Epithelial cell of umbilical artery (primary cell): ENCODE results near the gene EGLN2. TPM values are rescaled to one million over a fixed set of nuclear protein-coding genes. Genes with fewer than 3 reads are reported as not detected.

ENCODE experiments used
- total RNA-seq: library from RNA; depleted of rRNA; stranded (reverse); fragments of >200 nt; gene quantifications from 2 replicates; pipeline ENCODE4 v1.2.3, GENCODE V29; 2014

Gene EGLN2
- 91.5 and 94.8 TPM in 2 replicates for total RNA-seq

GRCh38 chr19:40798683-40799557 is at the start of gene EGLN2:
TSS of gene EGLN2 (plus strand) at chr19:40799191. CDS start at chr19:40800573, 1,382 bp downstream.

GRCh38 chr19:40750058-40750873 is 48.7 kb upstream of the EGLN2 start, which contains the start of gene ACTMAP:
TSS of gene ACTMAP (minus strand) at chr19:40750477. CDS start at chr19:40749803, 674 bp downstream.

GRCh38 chr19:40750874-40751537 is 48.0 kb upstream of the EGLN2 start, which contains the start of gene SNRPA:
TSS of gene SNRPA (plus strand) at chr19:40751203. CDS start at chr19:40751409, 206 bp downstream.

GRCh38 chr19:40774916-40775631 is 23.9 kb upstream of the EGLN2 start, which contains the start of gene MIA:
TSS of gene MIA (plus strand) at chr19:40775521. CDS start at chr19:40775543, 22 bp downstream.

GRCh38 chr19:40777937-40778705 is 20.9 kb upstream of the EGLN2 start, which contains the start of gene RAB4B:
TSS of gene RAB4B (plus strand) at chr19:40778247. CDS start at chr19:40778376, 129 bp downstream.

GRCh38 chr19:40850277-40850676 is 51.3 kb downstream of the EGLN2 start, which contains the start of gene CYP2A6:
TSS of gene CYP2A6 (minus strand) at chr19:40850447. CDS start at chr19:40850426, 21 bp downstream.

Other genes starting within 250 kb of the EGLN2 start
- 23.1 and 34.7 TPM in 2 replicates for gene SHKBP1, start 222.3 kb upstream of the EGLN2 start, total RNA-seq
- gene LTBP4, start 197.8 kb upstream of the EGLN2 start, total RNA-seq, result 8.2 and 19.2 TPM in 2 replicates
- gene NUMBL, start 108.5 kb upstream of the EGLN2 start, total RNA-seq, result 12.6 and 19.2 TPM in 2 replicates
- gene COQ8B, start 82.3 kb upstream of the EGLN2 start, total RNA-seq, result 23.4 and 24.7 TPM in 2 replicates
- 14.6 and 18.7 TPM in 2 replicates for gene ITPKC, start 82.1 kb upstream of the EGLN2 start, total RNA-seq
- gene ACTMAP, start 48.7 kb upstream of the EGLN2 start, total RNA-seq, result under 0.01 and 0.65 TPM in 2 replicates
- 18.8 and 21.3 TPM in 2 replicates for gene SNRPA, start 48.0 kb upstream of the EGLN2 start, total RNA-seq
- gene MIA, start 23.7 kb upstream of the EGLN2 start, total RNA-seq, result not detected in 2 replicates
- gene RAB4B, start 20.9 kb upstream of the EGLN2 start, total RNA-seq, result 11.4 and 11.6 TPM in 2 replicates
- not detected in 2 replicates for gene CYP2A6, start 51.3 kb downstream of the EGLN2 start, total RNA-seq
- not detected in 2 replicates for gene CYP2A7, start 83.0 kb downstream of the EGLN2 start, total RNA-seq
- not detected in 2 replicates for gene CYP2B6, start 192.1 kb downstream of the EGLN2 start, total RNA-seq